AG09309 (cell line): ENCODE data around the gene GALNT16.

Experiments
- DNase-seq: peaks from one replicate; pipeline ENCODE4 v3.0.0-alpha.2; 2010; ENCODE audit warnings: low read depth
- H3K4me3 ChIP-seq: 2 replicates; pipeline ENCODE4 v1.5.1; 2011; ENCODE audit warnings: mild to moderate bottlenecking, low read depth, low read length, moderate library complexity; ENCODE audit not compliant: control insufficient read depth
- CTCF ChIP-seq: IDR thresholded peaks from 2 replicates; pipeline ENCODE4 v1.5.1; 2011; ENCODE audit warnings: mild to moderate bottlenecking, low read depth, low read length, inconsistent platforms; ENCODE audit not compliant: insufficient read depth, control insufficient read depth; ENCODE audit errors: missing control alignments

The GALNT16 gene

GRCh38 chr14:69299286-69300035, 39.5 kb downstream of the GALNT16 start:
- peak; percentile 31 for TF ChIP-seq CTCF
- H3K4me3 ChIP-seq = no peak overlapping the region
- no peak for DNase-seq

- no peak for TF ChIP-seq CTCF
- no peak overlapping the region for H3K4me3 ChIP-seq
- DNase-seq = no peak
These were observed 40.8 kb downstream of the GALNT16 start for GRCh38 chr14:69300601-69301221.

- no peak for TF ChIP-seq CTCF
- no peak overlapping the region for H3K4me3 ChIP-seq
- DNase-seq = no peak
These were observed 43.1 kb downstream of the GALNT16 start for GRCh38 chr14:69303086-69303485.

GRCh38 chr14:69312608-69313007, 52.6 kb downstream of the GALNT16 start:
- no peak for DNase-seq
- no peak overlapping the region for H3K4me3 ChIP-seq
- TF ChIP-seq CTCF = no peak

- no peak for DNase-seq
- H3K4me3 ChIP-seq = no peak overlapping the region
- no peak for TF ChIP-seq CTCF
These were observed 53.2 kb downstream of the GALNT16 start for GRCh38 chr14:69313176-69313575.

GRCh38 chr14:69314327-69314726, 54.4 kb downstream of the GALNT16 start:
- TF ChIP-seq CTCF = no peak
- no peak overlapping the region for H3K4me3 ChIP-seq
- DNase-seq = no peak

- H3K4me3 ChIP-seq = no peak overlapping the region
- no peak for DNase-seq
- TF ChIP-seq CTCF = no peak
These were observed 55.3 kb downstream of the GALNT16 start for GRCh38 chr14:69315301-69315700.
